ENCODE data around the gene DTWD1.

DNA sequence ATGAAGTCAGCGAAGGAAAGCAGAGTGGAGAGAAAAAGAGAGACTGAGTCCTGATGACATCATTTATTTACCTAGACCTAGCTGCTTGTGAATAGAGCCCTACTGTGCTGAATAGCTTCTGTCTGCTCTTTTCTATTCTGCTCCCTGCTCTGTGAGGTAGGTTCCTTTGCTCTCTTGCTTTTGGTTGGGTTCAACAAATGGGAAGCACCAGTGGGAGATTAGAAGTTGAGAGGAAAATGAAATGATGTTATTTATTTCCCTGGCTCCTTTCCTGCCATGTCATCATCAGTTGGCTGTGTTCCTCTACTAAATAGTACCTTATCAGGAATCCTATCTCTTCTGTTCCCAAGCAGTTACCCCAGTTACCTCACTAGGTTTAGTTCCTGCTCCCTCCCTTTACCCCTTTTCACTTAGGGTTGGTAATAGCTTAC, 23.5 kb downstream of the DTWD1 start:
- TF ChIP-seq, protein P1, sequence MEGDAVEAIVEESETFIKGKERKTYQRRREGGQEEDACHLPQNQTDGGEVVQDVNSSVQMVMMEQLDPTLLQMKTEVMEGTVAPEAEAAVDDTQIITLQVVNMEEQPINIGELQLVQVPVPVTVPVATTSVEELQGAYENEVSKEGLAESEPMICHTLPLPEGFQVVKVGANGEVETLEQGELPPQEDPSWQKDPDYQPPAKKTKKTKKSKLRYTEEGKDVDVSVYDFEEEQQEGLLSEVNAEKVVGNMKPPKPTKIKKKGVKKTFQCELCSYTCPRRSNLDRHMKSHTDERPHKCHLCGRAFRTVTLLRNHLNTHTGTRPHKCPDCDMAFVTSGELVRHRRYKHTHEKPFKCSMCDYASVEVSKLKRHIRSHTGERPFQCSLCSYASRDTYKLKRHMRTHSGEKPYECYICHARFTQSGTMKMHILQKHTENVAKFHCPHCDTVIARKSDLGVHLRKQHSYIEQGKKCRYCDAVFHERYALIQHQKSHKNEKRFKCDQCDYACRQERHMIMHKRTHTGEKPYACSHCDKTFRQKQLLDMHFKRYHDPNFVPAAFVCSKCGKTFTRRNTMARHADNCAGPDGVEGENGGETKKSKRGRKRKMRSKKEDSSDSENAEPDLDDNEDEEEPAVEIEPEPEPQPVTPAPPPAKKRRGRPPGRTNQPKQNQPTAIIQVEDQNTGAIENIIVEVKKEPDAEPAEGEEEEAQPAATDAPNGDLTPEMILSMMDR (IDR thresholded peaks at IDR 0.05), result no peak
- TF ChIP-seq POLR2A (IDR thresholded peaks at IDR 0.05), result no peak

Data from Peyer's patch (tissue), 4 donors.